Measurements from ENCODE around the gene GID4. TPM values are rescaled to one million over a fixed set of nuclear protein-coding genes. Genes with fewer than 3 reads are reported as not detected.
A peak's percentile ranks its signal among the peaks of the same experiment; 100 is the strongest.

Gene GID4
- total and polyA plus RNA-seq, 9 of the 15 experiments (the other 6 are each of a cell fraction or from before 2014, with no cell fraction given) = 1.2 to 6.4 (median 3.7) TPM

DNA sequence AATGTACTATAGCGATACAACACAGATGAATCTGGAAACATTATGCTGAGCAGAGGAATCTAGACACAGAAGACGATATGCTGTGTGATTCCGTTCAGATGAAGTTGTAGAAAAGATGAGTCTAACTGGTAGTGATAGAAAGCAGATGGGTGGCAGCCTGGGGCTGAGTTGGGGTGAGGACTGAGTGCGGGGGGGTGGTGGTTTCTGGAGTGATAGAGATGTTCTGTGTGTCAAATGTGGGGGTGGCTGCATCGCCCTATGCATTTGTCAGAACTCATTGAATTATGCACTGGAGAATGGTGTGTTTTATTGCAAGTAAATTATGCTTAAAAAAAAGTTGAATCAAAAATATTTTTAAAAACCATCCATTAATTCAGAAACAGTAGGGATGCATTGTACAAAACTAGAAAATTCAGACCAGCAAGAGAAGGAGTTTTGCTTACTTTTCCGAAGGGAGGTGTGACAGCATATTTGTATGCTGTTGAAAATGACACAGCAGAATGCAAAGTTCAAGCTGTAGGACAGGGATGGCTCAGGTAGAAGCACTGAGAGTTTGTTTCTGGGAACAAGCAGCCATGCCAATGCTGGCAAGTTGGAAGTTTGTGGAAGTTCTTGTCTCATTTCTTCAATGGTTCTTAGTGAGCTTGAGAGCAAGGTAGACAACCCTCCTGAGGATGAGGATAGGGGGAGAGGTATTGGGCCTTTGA is 35.5 kb downstream of the GID4 start:
- peak overlapping the region; percentile 71 for H3K4me2 ChIP-seq (ENCODE audit: insufficient read depth, low read length)
- peak overlapping the region; percentile 13 to 85; a peak in 1 of 4 replicates for H3K9ac ChIP-seq (ENCODE audit: insufficient read depth in 1 of 2, low read depth in 2 of 2, low read length in 2 of 2)
- H2AFZ ChIP-seq (ENCODE audit: low read depth, low read length) = peak overlapping the region; percentile 78
- peak; percentile 80 for FAIRE-seq
- in situ Hi-C loops (cut with MboI) = no loop called here
- peak; percentile 47 for ATAC-seq
- peaks cover 3 to 27% of the 10 kb centered on the region in 2 experiments; a peak in 3 of 5 replicates for H3K4me1 ChIP-seq (replicated peaks in 1 of 2; ENCODE audit: control insufficient read depth in 2 of 2, insufficient read depth in 2 of 2, low read length in 2 of 2)
- no TSS peak for BruUV-seq (replicated peaks)
- H3K27ac ChIP-seq (ENCODE audit: extremely low read depth, low read depth, low read length) = peak overlapping the region; percentile 42; the same call in 2 of the 3 replicates
- no peaks in the 10 kb centered on the region for H4K20me1 ChIP-seq (replicated peaks; ENCODE audit: control insufficient read depth, insufficient read depth, low read length)
- POLR2A ChIA-PET = interaction anchor here (0.9 to 1.0 kb wide), 2 partner anchors 13 to 37 kb away, joined by 3 read pairs; no protein-coding TSS in a partner anchor
- no peaks in the 10 kb centered on the region for H3K9me1 ChIP-seq (ENCODE audit: control insufficient read depth, insufficient read depth, low read length)
- no peaks in the 10 kb centered on the region for H3K79me2 ChIP-seq (ENCODE audit: control insufficient read depth, insufficient read depth, low read length)
- H3K27me3 ChIP-seq (ENCODE audit: control insufficient read depth in 2 of 2, insufficient read depth in 2 of 2, low read length in 2 of 2) = no peaks in the 10 kb centered on the region
- intact Hi-C loops (cut with micrococcal nuclease) = no loop called here
- H3K9me3 ChIP-seq (replicated peaks; ENCODE audit: control insufficient read depth, insufficient read depth, low read depth, low read length) = no peaks in the 10 kb centered on the region
- CTCF ChIA-PET (ENCODE audit: low intra/inter-chr PET ratio) = no interaction called here
- no peak overlapping the region for H3K4me3 ChIP-seq
- no peaks in the 10 kb centered on the region for H3K36me3 ChIP-seq (ENCODE audit: control insufficient read depth, insufficient read depth, low read length)
- DNase-seq (ENCODE audit: extremely low read depth in 1 of 4, low spot score in 3 of 4) = peak; percentile 45 to 56 (median 49)
- 13% methylated on average over 6 of the region's 6 CpGs for WGBS (ENCODE audit: insufficient coverage, low coverage, missing lambda C conversion rate)
- TF ChIP-seq PTRF (tag; IDR thresholded peaks at IDR 0.05) (no peak), MEIS2 (IDR thresholded peaks at IDR 0.05; ENCODE audit: partially characterized antibody) (peak; percentile 23), ZNF561 (CRISPR knock-in tag; conservative IDR thresholded peaks at IDR 0.05) (no peak), TARDBP (IDR thresholded peaks at IDR 0.05) (no peak), SMARCE1 (IDR thresholded peaks at IDR 0.05) (0 out of 2 replicates have a peak, but pooled peaks have one; percentile 25), ZNF316 (IDR thresholded peaks at IDR 0.05) (peak; percentile 90), DPF2 (IDR thresholded peaks at IDR 0.05) (0 out of 2 replicates have a peak, but pooled peaks have one; percentile 20), ZNF766 (CRISPR knock-in tag; conservative IDR thresholded peaks at IDR 0.05) (no peak), NFE2L1 (tag; IDR thresholded peaks at IDR 0.05; ENCODE audit: borderline replicate concordance, low read depth) (0 out of 2 replicates have a peak, but pooled peaks have one; percentile 14)
- TF ChIP-seq, protein P1, sequence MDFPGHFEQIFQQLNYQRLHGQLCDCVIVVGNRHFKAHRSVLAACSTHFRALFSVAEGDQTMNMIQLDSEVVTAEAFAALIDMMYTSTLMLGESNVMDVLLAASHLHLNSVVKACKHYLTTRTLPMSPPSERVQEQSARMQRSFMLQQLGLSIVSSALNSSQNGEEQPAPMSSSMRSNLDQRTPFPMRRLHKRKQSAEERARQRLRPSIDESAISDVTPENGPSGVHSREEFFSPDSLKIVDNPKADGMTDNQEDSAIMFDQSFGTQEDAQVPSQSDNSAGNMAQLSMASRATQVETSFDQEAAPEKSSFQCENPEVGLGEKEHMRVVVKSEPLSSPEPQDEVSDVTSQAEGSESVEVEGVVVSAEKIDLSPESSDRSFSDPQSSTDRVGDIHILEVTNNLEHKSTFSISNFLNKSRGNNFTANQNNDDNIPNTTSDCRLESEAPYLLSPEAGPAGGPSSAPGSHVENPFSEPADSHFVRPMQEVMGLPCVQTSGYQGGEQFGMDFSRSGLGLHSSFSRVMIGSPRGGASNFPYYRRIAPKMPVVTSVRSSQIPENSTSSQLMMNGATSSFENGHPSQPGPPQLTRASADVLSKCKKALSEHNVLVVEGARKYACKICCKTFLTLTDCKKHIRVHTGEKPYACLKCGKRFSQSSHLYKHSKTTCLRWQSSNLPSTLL (IDR thresholded peaks at IDR 0.05) = no peak
- TF ChIP-seq, protein P2, sequence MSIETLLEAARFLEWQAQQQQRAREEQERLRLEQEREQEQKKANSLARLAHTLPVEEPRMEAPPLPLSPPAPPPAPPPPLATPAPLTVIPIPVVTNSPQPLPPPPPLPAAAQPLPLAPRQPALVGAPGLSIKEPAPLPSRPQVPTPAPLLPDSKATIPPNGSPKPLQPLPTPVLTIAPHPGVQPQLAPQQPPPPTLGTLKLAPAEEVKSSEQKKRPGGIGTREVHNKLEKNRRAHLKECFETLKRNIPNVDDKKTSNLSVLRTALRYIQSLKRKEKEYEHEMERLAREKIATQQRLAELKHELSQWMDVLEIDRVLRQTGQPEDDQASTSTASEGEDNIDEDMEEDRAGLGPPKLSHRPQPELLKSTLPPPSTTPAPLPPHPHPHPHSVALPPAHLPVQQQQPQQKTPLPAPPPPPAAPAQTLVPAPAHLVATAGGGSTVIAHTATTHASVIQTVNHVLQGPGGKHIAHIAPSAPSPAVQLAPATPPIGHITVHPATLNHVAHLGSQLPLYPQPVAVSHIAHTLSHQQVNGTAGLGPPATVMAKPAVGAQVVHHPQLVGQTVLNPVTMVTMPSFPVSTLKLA (conservative IDR thresholded peaks at IDR 0.05) = 0 out of 4 replicates have a peak, but pooled peaks of 1 of the 2 experiments have one; percentile 20
